Measurements from ENCODE around the gene NCR3LG1. TPM values are rescaled to one million over a fixed set of nuclear protein-coding genes. Genes with fewer than 3 reads are reported as not detected.
A peak's percentile ranks its signal among the peaks of the same experiment; 100 is the strongest.

NCR3LG1 gene
- total and polyA plus RNA-seq, 8 donors, result 0.42 to 1.6 (median 0.97) TPM

GRCh38 chr11:17352950-17353820 is 1.6 kb downstream of the NCR3LG1 start:
- Histone ChIP-seq H3K27ac (peak overlapping the region; percentile 49 to 66 (median 54)), H3K4me1 (peaks cover 0 to 6% (median 4%) of the 10 kb centered on the region in 3 donors), H3K27me3 (no peaks in the 10 kb centered on the region), H3K4me3 (peak overlapping the region; percentile 53 to 70 (median 62)), H3K36me3 (no peaks in the 10 kb centered on the region), H3K9me3 (no peaks in the 10 kb centered on the region)
- FAIRE-seq, result no peak
- TF ChIP-seq, protein P1, sequence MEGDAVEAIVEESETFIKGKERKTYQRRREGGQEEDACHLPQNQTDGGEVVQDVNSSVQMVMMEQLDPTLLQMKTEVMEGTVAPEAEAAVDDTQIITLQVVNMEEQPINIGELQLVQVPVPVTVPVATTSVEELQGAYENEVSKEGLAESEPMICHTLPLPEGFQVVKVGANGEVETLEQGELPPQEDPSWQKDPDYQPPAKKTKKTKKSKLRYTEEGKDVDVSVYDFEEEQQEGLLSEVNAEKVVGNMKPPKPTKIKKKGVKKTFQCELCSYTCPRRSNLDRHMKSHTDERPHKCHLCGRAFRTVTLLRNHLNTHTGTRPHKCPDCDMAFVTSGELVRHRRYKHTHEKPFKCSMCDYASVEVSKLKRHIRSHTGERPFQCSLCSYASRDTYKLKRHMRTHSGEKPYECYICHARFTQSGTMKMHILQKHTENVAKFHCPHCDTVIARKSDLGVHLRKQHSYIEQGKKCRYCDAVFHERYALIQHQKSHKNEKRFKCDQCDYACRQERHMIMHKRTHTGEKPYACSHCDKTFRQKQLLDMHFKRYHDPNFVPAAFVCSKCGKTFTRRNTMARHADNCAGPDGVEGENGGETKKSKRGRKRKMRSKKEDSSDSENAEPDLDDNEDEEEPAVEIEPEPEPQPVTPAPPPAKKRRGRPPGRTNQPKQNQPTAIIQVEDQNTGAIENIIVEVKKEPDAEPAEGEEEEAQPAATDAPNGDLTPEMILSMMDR (IDR thresholded peaks at IDR 0.05), result no peak
- peak; percentile 59 to 86 (median 72) for DNase-seq
- intact Hi-C loops (cut with DNase I), result no loop called here
- 0% methylated on average over 58 to 69 of the region's 69 CpGs for WGBS, 2 donors
- ATAC-seq, result peak; percentile 80 to 88 (median 84)

DNA sequence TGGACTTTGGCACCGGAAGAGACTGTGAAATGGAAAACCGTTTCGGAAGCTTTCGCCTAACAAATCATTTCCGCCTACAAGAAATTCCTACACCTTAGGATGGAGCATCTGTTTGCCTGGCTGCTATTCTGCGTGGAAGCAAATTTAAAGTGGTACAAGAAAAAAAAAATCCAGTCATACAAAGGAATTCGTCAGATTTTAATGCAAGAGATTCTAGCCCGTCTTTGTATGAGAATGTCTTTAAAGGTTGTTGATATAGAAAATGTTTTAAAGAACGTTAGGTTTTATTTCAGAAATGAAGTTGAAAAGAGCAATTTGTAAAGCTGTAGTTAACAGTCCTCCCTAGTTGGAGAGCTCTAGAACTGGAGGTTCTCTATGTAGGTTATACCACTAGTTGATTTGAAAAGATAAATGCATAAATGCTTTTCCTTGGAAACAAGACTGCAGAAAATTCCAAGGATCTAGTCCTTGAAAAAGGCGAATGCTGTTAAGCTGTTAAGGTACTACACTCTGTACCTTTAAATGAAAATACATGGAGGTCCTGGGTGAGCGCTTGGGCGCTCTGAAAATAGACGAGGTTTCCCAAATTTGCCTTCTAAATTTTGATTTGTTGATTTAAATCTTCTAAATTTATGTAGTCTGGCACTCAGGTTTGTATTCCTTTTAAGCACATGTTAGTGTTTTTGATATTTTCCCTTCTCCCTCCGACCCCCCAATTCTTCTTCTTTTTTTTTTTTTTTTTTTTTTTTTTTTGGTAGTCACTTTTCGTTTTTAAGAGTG is 2.4 kb downstream of the NCR3LG1 start:
- H3K4me1 ChIP-seq, result peaks cover 0 to 6% (median 4%) of the 10 kb centered on the region in 3 donors
- no peak for FAIRE-seq
- intact Hi-C loops (cut with DNase I), result no loop called here
- peak overlapping the region; percentile 53 to 70 (median 62) for H3K4me3 ChIP-seq
- ATAC-seq, result no peak
- no peaks in the 10 kb centered on the region for H3K36me3 ChIP-seq
- TF ChIP-seq, protein P1 (IDR thresholded peaks at IDR 0.05), result no peak
- no peak for DNase-seq
- no peaks in the 10 kb centered on the region for H3K27me3 ChIP-seq
- H3K9me3 ChIP-seq, result no peaks in the 10 kb centered on the region
- H3K27ac ChIP-seq, result peak overlapping the region; percentile 49 to 66 (median 54)
- WGBS, 2 donors, result 6 to 10% methylated on average over 15 of the region's 15 CpGs

DNA sequence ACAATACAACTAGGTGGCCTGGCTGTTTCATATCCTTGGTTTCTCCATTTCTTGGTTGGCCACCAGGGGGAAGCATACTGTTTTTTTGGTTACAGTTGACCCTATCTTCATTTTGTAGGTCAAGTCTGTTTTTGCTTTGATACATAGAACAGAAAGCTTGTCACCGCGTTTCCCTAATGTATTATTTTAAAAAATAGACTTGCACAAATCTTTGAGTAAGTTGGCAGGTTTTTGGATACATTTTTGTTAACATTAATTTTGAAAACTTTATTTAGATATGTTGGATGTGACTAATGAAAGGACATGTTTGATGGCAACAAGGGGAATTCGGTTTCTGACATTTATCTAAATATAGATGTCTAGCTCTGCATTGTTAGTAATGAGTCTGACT is 3.0 kb downstream of the NCR3LG1 start:
- intact Hi-C loops (cut with DNase I), result no loop called here
- WGBS, 2 donors, result 32 to 40% methylated on average over 3 of the region's 3 CpGs
- peak; percentile 78 for FAIRE-seq
- no peak overlapping the region for H3K4me3 ChIP-seq
- ATAC-seq, result peak; percentile 62 to 72 (median 67)
- H3K4me1 ChIP-seq, result peaks cover 0 to 6% (median 4%) of the 10 kb centered on the region in 3 donors
- no peak overlapping the region for H3K27ac ChIP-seq
- TF ChIP-seq, protein P1 (IDR thresholded peaks at IDR 0.05), result peak; percentile 45 to 58 (median 51)
- no peaks in the 10 kb centered on the region for H3K9me3 ChIP-seq
- DNase-seq, result peak in 4 of 6 donors; percentile 32 to 75 (median 57)
- H3K36me3 ChIP-seq, result no peaks in the 10 kb centered on the region
- no peaks in the 10 kb centered on the region for H3K27me3 ChIP-seq

DNA sequence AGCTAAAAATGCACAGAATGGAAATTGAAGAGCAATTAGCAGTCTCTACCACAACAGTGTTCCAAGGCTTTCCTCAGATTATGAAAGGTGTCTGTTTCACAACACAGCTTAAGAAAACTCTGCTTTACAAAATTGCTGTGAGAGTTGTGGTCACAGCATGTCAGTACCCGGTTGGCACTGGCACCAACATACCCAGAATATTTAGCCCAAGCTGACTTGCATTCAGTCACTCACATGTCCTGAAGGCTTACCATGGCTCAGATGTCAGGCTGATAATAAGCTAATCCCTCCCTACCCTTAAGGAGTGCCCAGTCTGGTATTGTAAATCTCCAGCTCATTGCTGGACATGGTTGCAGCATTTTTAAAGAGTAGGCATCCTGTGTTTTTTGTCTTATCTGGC is 14.9 kb downstream of the NCR3LG1 start:
- ATAC-seq, result no peak
- TF ChIP-seq, protein P1 (IDR thresholded peaks at IDR 0.05), result no peak
- FAIRE-seq, result no peak

More for the DNA sequence above, 14.9 kb downstream of the NCR3LG1 start:
- no peak for DNase-seq
- Histone ChIP-seq H3K27me3 (no peaks in the 10 kb centered on the region), H3K9me3 (peaks cover 0 to 3% (median 0%) of the 10 kb centered on the region in 4 donors), H3K36me3 (peaks cover 0 to 13% (median 0%) of the 10 kb centered on the region in 3 donors), H3K4me1 (no peaks in the 10 kb centered on the region), H3K27ac (no peak overlapping the region), H3K4me3 (no peak overlapping the region)
- 91 to 93% methylated on average over 1 of the region's 1 CpG for WGBS, 2 donors
- intact Hi-C loops (cut with DNase I), result no loop called here

Measured in pancreas (tissue), 10 donors.